ENCODE results near the gene ESR1.
A peak's percentile ranks its signal among the peaks of the same experiment; 100 is the strongest.

ESR1 gene

DNA sequence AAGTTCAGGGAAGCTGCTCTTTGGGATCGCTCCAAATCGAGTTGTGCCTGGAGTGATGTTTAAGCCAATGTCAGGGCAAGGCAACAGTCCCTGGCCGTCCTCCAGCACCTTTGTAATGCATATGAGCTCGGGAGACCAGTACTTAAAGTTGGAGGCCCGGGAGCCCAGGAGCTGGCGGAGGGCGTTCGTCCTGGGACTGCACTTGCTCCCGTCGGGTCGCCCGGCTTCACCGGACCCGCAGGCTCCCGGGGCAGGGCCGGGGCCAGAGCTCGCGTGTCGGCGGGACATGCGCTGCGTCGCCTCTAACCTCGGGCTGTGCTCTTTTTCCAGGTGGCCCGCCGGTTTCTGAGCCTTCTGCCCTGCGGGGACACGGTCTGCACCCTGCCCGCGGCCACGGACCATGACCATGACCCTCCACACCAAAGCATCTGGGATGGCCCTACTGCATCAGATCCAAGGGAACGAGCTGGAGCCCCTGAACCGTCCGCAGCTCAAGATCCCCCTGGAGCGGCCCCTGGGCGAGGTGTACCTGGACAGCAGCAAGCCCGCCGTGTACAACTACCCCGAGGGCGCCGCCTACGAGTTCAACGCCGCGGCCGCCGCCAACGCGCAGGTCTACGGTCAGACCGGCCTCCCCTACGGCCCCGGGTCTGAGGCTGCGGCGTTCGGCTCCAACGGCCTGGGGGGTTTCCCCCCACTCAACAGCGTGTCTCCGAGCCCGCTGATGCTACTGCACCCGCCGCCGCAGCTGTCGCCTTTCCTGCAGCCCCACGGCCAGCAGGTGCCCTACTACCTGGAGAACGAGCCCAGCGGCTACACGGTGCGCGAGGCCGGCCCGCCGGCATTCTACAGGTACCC is at the start of gene ESR1:
Gene ESR1, plus strand, starts transcription at position 170 of the 858 bp plus-strand sequence. Its CDS starts 231 bp downstream, at position 401.
- no peak for DNase-seq

DNA sequence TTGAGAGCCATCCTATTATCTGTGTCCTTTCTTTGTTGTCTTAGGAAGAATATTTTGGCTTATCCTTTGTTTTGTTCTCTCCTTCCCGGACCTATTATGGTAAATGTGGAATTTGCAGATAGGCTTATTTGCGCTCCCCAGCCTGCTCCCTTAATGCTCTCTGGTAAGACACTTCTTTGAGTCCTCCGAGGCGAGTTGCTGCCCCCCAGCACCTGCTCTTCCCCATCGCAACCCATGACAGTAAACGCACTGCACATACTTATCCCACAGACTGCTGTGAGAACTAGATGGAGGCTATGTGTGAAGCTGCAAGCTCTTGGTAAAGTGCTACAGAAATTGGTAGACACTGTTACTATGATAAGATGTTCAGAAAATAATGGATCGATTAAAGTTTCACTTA is 47.0 kb upstream of the ESR1 start:
- DNase-seq = no peak

DNA sequence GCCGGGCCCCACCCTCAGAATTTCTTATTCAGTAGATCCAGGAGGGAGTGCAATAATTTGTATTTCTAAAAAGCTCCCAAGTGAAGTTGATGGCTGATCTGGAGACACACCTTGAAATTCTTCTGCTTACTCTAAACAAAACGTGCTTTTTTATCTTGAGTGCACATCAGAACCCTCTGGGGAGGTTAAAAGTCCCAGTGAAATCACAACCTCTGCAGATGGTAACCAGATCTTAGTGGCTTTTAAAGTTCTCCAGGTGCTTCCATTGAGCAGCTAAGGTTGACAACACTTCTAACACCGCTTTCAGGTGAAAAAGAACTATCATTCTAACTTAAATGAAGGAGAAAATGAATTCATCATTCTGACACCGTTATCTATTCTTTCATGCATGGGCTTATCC is 45.6 kb upstream of the ESR1 start:
- DNase-seq = no peak

DNA sequence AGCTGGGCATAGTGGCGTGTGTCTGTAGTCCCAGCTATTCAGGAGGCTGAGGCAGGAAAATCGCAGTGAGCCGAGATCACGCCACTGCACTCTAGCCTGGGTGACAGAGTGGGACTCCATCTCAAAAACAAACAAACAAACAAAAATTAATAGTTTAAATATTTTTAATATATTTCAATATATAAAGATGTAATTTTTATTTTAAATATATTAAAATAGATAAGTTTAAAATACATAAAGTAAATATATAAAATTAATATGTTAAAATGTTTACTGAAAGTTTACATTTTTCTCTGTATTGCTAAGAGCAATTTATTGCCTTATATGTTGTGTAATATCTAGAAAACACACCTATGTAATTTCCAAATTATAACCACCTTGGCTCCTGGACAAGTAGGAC is 44.7 kb upstream of the ESR1 start:
- no peak for DNase-seq

DNA sequence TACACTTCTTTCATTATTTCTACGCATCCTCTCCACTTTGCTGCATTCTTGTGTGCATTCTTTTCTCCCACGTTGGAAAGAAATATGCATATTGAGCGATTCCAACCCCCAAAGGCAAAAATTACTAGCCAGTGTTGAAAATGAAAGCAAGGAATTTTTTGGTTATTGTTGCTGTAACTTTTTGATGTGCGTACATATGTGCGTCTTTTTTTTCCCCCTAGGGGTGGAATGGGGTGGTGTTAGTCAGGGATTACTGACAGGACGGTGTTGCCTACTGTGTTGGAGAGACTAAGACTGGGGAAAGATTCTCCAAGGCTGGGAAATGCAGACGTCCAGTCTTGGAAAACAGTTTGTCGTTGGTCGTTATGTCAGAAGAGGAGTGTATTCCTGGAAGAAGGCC is 44.2 kb upstream of the ESR1 start:
- DNase-seq = no peak

DNA sequence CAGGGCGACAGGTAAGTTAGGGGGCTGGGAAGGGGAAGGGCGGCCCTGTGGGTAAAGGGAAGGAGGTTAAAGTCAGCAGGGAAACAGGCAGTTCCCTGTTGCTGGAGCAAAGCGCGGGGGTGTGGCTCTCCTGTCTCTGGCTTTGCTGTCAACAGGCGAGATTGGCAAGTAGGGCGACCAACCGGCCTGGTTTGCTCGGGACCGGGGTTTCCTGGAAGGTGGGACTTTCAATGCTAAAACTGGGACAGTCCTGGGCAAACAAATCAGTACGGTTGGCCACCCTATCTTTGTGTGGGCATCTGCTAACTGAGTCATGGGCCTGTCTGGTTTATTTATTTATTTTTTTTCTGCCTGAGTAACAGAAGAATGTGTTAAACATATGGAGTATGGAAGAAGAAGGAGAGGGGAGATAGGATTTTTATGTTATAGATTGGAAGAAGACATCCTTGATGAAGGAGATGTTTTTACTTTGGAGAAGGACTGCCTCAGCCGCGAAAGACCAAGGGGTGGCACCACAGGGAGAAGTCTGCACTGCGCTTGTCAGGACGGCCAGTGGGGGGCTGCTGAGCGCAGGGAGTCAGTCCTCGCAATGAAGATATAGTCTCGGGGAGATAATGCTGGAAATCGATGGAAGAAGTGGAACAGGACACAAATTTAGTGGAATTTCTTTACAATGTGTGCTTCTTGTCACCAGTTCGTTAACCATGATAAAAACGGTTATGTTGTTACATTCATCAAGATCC is 43.4 kb upstream of the ESR1 start:
- DNase-seq = peak; percentile 46

DNA sequence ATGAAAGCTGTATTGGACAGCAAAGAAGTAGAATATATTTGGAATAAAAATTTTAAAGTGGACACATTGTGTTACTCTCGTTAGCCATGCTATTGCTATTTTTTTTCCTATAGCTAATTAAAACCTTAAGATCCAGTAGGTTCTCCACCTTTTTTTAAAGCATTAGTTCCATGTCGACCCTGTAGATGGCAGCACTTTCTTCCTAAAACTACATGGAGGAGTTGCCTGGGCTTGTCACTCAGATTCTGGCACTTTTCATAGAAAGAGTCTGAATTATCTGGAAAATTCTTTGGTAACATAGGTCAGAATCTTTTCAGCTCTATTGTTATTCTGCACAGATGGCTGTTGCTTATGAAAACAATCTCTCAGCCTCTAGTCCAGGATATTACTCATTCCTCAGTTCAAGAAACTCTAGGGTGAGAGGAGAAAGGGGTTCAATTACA is 42.0 kb upstream of the ESR1 start:
- peak; percentile 36 for DNase-seq

DNA sequence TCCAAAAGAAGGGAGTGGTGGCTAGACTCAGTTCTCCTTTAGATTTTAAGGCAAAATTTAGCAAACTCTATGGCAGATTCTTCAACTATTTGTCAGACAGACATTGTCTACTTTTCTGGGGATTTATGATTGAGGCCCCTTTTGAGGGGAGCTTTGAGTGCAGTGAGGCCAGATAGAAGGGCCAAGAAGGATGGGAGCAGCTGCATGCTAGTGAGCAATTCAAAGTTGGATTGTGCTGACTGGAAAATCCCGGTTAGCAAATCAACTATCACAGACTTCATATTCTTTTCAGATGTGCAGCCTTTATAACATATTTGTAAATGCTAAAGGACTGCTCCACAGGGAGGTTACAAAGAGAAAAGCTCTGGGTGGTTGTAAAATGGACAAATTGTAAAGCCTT is 35.0 kb upstream of the ESR1 start:
- DNase-seq = no peak

DNA sequence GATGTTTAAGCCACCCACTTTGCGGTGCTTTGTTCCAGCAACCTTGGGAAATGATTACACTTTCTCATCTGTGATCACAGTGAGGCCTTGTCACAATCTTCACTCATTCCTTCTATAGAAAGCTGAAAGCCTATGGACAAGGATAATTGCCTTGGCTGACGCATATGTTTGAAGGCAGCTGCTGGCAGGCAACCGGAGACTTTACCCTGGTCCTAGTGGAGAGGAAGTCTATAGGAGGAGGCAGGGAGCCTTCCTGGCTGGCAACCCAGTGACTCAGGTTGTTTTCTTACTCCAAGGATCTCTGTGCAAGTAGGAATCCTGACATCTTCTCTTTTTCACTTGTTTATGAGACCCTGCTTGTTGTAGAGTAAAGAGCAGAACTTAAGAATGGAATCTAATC is 34.1 kb upstream of the ESR1 start:
- DNase-seq = no peak

DNA sequence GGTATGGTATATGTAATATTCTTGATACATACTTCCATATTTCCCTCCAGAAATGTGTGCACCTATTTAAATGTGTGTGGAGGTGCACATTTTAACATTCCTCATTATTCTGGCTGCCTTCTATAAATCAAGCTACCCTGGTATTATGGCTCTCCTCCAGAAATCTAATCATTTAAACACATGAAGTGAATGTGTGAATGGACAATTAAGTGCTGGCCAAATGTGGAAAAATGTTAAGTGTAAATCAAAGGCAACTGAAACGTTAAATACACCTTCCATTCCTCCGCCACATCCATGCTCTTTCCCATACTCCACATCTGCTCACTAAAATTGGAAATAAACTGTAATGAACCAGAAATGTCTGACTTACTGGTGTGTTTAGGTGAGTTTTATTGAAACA is 24.9 kb upstream of the ESR1 start:
- no peak for DNase-seq

DNA sequence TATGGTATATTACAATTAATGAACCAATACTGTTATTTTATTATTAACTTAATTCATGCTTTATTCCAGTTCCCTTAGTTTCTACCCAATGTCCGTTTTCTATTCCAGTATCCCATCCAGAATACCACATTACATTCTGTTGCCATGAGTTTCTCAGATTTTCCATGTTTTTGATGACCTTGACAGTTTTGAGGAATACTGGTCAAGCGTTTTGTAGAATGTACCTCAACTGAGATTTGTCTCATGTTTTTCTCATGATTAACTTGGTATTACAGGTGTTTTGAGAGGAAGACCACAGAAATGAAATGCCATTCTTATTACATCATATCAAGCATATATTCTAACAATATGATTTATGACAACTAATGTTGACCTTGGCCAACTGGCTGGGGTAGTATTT is 23.8 kb upstream of the ESR1 start:
- no peak for DNase-seq

DNA sequence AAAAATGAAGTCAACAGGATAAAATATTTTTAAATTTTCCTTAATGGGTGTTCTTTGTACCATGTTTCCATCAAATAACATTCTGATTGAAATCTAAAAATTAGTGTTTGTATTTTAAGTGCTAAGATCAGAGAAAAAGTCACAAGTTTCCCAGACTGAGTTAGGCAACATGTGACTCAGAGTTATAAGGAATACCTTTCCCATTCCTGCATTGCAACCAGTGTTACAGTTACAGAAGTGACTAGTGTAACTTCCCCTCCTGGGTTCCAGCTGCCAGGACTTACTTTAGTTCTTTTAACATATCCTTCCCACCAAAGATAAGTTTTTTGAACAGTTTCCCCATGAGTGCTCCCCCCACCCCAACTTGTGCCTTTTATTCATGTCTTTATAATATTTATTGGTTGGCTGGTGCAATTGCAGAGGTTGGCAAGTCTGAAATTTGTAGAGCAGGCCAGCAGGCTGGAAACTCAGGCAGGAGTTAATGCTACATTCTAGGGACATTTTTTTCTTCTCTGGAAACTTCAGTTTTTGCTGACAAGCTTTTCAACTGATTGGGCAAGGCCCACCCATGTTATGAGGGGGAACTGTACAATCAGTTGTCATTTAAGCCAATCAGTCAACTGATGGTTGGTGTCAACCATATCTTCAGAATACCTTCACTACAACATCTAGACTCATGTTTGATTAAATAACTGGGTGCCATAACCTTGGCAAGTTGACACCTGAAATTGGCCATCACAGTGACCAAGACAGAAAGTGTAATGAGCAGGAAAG is 22.9 kb upstream of the ESR1 start:
- no peak for DNase-seq

DNA sequence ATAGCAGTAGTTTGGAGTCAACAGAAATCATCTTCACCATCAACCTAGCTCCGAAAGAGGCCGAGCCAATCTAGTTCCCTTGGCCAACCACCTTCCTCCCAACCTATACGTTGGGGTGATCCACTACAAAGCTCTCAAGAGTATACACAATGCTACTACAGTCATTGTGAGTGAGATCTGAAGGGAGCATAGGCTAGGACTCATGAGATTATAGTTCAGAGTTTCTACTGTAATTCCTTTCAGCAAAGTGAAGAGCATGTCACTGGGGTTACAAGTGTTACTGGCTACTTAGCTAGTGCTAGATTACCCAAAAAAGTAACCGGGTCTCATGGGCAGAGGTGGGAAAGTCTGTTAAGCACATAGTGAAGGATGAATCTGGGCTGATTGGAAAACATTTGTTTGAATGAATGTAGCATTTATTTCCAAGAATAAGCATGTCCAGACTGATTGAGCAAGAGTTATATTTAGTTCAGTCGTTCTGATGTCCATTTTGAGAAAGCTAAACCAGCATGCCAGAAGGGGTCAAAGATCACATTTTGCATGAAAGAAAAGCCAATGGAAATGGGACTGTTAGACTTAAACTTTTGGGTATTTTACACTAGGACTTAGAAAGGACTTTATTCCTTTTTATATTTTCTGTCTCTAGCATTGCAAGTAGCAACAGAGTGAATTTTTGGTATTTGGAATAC is 10.5 kb upstream of the ESR1 start:
- no peak for DNase-seq

DNA sequence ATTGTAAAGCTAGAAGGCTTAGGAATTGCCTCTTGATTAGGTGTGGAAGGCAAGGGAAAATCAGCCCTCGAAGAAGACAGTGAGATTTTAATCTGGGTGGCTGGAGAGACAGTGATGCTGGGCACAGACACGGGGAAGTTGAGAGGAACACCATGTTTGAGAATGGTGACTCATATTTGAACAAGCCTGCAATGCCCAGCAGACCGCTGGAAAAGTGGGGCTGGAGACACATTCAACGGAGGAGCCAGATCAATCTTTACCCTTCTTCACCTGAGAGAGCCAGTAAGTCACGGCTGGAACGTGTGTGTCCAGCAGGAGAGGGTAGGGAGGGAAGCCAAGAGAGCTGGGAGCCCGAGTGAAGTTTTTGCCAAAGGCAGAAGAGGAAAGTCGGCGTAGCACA is 3.7 kb upstream of the ESR1 start:
- no peak for DNase-seq

DNA sequence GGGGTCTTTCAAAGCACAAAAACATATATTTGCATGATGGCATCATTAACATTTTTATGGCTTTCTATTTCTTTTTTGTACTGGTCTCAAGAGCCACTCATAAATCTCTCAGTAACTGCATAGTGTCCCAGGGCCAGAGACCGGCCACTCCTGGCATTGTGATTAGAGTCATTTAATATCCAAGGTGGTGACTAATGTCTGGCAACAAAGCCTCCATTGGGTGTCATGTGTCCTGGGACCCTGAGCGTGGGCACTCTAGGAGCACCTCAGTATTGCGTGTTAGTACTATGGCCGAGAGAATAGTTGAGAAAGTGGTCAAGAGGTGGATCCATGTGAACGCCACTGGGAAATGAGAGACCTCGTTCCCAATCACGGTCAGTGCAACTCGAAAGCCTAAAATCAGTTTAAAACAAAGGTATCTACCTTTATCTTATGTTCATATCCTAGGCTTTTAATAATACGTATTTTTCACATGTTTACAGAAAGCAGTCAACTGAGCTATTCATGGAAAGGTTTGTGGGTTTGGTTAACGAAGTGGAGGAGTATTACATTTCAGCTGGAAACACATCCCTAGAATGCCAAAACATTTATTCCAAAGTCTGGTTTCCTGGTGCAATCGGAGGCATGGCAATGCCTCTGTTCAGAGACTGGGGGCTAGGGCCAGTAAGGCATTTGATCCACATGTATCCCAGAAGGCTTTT is 2.7 kb upstream of the ESR1 start:
- no peak for DNase-seq

DNA sequence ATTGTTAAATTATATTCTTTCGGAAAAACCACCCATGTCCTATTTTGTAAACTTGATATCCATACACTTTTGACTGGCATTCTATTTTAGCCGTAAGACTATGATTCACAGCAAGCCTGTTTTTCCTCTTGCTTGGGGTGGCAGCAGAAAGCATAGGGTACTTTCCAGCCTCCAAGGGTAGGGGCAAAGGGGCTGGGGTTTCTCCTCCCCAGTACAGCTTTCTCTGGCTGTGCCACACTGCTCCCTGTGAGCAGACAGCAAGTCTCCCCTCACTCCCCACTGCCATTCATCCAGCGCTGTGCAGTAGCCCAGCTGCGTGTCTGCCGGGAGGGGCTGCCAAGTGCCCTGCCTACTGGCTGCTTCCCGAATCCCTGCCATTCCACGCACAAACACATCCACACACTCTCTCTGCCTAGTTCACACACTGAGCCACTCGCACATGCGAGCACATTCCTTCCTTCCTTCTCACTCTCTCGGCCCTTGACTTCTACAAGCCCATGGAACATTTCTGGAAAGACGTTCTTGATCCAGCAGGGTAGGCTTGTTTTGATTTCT is 2.1 kb upstream of the ESR1 start:
- no peak for DNase-seq

DNA sequence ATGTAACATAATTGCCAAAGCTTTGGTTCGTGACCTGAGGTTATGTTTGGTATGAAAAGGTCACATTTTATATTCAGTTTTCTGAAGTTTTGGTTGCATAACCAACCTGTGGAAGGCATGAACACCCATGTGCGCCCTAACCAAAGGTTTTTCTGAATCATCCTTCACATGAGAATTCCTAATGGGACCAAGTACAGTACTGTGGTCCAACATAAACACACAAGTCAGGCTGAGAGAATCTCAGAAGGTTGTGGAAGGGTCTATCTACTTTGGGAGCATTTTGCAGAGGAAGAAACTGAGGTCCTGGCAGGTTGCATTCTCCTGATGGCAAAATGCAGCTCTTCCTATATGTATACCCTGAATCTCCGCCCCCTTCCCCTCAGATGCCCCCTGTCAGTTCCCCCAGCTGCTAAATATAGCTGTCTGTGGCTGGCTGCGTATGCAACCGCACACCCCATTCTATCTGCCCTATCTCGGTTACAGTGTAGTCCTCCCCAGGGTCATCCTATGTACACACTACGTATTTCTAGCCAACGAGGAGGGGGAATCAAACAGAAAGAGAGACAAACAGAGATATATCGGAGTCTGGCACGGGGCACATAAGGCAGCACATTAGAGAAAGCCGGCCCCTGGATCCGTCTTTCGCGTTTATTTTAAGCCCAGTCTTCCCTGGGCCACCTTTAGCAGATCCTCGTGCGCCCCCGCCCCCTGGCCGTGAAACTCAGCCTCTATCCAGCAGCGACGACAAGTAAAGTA is 547 bp upstream of the ESR1 start:
- DNase-seq = no peak

DNA sequence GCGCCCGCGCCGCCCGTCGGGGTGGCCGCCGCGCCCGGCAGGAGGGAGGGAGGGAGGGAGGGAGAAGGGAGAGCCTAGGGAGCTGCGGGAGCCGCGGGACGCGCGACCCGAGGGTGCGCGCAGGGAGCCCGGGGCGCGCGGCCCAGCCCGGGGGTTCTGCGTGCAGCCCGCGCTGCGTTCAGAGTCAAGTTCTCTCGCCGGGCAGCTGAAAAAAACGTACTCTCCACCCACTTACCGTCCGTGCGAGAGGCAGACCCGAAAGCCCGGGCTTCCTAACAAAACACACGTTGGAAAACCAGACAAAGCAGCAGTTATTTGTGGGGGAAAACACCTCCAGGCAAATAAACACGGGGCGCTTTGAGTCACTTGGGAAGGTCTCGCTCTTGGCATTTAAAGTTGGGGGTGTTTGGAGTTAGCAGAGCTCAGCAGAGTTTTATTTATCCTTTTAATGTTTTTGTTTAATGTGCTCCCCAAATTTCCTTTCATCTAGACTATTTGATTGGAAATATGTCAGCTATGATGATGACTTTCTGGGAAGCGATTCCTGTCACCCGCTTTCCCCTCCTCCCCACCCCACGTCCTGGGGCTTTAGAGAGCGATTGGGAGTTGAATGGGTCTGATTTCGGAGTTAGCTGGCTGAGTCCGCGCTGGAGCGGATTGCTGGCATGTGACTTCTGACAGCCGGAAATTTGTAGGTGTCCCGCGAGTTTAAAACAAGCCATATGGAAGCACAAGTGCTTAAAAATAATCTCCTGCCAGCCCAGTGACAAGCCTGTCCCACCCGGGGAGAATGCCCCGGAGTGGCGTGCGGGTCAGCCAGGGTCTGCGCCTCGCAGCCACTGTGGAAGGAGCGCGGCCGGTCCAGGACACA is 1.1 kb downstream of the ESR1 start:
- DNase-seq = no peak

DNA sequence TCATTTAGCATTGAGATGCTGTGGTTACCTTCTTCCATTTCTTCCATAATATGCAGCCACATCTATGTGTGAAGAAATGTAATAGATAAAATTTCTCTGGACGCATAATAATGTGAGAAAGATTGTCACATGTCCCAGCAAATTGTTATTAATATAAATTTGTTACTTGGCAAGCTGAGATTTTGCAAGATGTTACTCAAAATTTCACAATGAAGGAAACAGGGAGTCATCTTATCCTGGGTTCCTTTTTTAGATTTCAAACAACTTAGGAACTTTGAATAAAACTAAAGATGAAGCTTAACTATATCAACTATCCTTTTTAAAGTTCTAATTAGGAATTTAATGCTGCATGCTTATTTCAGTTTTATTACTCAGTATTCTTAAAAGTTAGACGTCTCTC is 3.6 kb downstream of the ESR1 start:
- DNase-seq = no peak

DNA sequence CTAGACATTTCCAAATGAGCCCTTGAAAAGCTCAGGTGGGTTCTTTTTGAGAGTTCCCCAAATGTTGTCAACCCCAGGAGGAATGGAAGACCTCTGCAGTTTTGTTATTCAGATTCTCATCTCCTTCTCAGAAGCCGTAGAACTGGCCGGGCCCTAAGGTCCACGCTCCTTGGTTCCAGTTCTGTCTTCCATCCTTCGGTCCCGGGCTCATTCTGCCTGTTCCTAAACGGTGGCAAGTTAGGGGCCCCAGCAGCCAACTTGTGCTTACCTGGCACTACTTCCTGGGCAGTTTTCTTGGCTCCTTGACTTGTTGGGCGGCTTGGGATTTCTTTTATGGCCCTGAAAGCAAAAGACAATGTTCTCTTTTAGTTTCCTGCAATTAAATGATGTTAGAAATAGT is 6.4 kb downstream of the ESR1 start:
- no peak for DNase-seq

Data from NCI-H1092 treated with DMSO at 0.1 percent for 48 hours (cell line).